A673 (cell line): ENCODE results near the gene HSH2D.

ENCODE experiments used
- EZH2 ChIP-seq: fragments of 200-600 bp; sonication (generic); IDR thresholded peaks from 2 replicates; pipeline ENCODE4 v1.6.1; 2017; ENCODE audit warnings: borderline replicate concordance, low read depth, mild to moderate bottlenecking, mixed read lengths, antibody characterized with exemption, low read length; ENCODE audit not compliant: poor library complexity, severe bottlenecking
- TF ChIP-seq, protein P1 (sequence below): fragments of 300-800, 200-600 bp; sonication (generic); conservative IDR thresholded peaks from 2 replicates; pipeline ENCODE4 v1.5.1; 2017; ENCODE audit warnings: low read depth, mild to moderate bottlenecking, antibody characterized with exemption, low read length, moderate library complexity, mixed read lengths

DNA sequence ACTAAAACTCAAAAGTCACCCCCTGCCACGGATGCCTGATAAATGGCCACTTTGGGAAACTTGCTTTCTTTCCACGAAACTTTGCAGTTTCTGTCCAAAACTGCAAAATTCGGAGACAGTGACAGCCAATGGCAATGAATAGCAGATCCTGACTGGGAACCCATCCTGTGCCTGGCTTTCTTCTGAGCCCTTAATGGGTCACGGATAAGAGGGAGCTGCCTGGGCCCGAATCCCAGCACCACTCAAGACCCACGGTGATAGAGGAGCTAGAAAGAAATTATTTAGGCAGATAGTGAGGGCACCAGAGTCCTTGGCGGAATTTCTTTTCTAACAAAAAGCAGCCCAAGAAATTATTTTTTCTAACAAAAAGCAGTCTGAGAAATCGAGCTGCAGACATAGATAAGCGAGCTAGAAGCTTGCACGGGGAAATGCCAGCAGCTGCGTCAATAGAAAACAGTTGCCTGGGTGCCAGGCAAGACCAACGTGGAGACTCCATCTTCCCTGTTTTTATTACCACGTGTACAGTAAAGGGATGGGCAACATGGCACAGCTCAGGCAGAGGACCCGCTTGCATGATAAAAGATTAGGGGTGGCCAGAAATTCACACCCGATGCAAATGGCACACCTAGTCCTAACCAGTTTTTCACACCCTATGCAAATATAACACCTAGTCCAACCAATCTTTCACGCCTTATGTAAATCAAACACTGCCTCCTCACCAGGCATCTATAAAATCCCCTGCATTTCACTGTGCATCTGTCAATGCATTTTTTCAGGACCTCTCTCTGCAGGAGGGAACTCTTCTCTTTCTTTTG lies 7.1 kb upstream of the HSH2D start:
- no peak for TF ChIP-seq EZH2
- TF ChIP-seq, protein P1, sequence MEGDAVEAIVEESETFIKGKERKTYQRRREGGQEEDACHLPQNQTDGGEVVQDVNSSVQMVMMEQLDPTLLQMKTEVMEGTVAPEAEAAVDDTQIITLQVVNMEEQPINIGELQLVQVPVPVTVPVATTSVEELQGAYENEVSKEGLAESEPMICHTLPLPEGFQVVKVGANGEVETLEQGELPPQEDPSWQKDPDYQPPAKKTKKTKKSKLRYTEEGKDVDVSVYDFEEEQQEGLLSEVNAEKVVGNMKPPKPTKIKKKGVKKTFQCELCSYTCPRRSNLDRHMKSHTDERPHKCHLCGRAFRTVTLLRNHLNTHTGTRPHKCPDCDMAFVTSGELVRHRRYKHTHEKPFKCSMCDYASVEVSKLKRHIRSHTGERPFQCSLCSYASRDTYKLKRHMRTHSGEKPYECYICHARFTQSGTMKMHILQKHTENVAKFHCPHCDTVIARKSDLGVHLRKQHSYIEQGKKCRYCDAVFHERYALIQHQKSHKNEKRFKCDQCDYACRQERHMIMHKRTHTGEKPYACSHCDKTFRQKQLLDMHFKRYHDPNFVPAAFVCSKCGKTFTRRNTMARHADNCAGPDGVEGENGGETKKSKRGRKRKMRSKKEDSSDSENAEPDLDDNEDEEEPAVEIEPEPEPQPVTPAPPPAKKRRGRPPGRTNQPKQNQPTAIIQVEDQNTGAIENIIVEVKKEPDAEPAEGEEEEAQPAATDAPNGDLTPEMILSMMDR, result no peak
